Measurements from ENCODE around the gene GRAMD2B. TPM values are rescaled to one million over a fixed set of nuclear protein-coding genes. Genes with fewer than 3 reads are reported as not detected.
"Not testable (repeated sequence)": the region's sequence is repeated elsewhere in the genome, so short reads cannot be mapped to it uniquely, and the experiment has no call there.

The GRAMD2B gene
- total RNA-seq, 1 donor: 89.8 TPM

DNA sequence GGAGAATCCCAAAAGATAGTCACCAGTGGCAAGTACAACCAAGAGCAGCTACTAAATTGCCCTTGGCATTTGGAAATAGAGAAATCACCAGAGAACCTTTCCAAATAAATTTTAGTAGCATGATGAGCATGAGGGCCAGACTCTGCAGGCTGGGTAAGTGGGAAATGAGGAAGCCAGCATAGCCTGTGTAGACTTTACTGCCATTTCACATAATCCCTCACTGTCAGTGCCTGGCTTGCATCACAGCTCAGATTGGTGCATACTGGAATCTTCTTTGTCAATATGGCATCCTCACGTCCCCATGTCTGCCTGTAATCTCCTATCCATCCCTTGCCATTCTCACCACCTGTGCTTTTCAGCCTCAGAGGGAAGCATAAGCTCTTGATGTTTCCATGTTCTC is 14.5 kb downstream of the GRAMD2B start:
- no peak for DNase-seq (ENCODE audit: insufficient read length, low spot score, missing footprints)
- H3K4me1 ChIP-seq (ENCODE audit: insufficient read depth, low read length): peaks cover 31% of the 10 kb centered on the region
- peaks cover 84% of the 10 kb centered on the region for H3K79me2 ChIP-seq (ENCODE audit: insufficient read depth, low read length)
- no peak overlapping the region for H2AFZ ChIP-seq (ENCODE audit: low read length)
- peaks cover 45% of the 10 kb centered on the region for H3K36me3 ChIP-seq (ENCODE audit: insufficient read depth, low read length)
- no peaks in the 10 kb centered on the region for H3K27me3 ChIP-seq (ENCODE audit: insufficient read depth, low read length)
- no peak overlapping the region for H3K4me2 ChIP-seq (ENCODE audit: insufficient read depth, low read length)
- H4K20me1 ChIP-seq (ENCODE audit: insufficient read depth, low read length): no peaks in the 10 kb centered on the region
- no peak overlapping the region for H3K4me3 ChIP-seq (ENCODE audit: insufficient read depth, low read length)
- TF ChIP-seq, protein P1, sequence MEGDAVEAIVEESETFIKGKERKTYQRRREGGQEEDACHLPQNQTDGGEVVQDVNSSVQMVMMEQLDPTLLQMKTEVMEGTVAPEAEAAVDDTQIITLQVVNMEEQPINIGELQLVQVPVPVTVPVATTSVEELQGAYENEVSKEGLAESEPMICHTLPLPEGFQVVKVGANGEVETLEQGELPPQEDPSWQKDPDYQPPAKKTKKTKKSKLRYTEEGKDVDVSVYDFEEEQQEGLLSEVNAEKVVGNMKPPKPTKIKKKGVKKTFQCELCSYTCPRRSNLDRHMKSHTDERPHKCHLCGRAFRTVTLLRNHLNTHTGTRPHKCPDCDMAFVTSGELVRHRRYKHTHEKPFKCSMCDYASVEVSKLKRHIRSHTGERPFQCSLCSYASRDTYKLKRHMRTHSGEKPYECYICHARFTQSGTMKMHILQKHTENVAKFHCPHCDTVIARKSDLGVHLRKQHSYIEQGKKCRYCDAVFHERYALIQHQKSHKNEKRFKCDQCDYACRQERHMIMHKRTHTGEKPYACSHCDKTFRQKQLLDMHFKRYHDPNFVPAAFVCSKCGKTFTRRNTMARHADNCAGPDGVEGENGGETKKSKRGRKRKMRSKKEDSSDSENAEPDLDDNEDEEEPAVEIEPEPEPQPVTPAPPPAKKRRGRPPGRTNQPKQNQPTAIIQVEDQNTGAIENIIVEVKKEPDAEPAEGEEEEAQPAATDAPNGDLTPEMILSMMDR (IDR thresholded peaks at IDR 0.05; ENCODE audit: extremely low read depth, low read depth, low read length): no peak
- no peaks in the 10 kb centered on the region for H3K9me3 ChIP-seq (ENCODE audit: low read depth, low read length)
- no peak overlapping the region for H3K27ac ChIP-seq (ENCODE audit: low read depth, low read length)

DNA sequence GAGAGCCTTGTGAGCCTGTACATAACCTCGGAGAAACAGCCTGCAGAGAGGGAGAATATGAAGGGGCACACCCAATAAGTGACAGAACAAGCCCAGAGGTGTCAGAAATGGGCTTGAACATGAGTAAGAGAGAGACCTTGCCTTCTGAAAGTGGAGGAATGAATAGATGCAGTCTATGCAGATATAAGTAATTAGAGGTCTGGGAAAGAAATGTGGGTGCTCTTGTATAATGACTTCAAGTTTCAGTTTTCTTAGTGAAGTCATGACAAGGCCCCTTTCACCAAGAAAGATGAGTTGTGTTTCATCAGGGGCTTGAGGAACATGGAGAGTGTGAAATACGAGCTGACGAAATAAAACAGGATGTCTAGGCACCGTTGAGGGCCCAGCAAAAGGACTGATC is 15.1 kb downstream of the GRAMD2B start:
- peak overlapping the region; percentile 5 for H3K27ac ChIP-seq (ENCODE audit: low read depth, low read length)
- no peak for DNase-seq (ENCODE audit: insufficient read length, low spot score, missing footprints)
- H3K36me3 ChIP-seq (ENCODE audit: insufficient read depth, low read length): peaks cover 45% of the 10 kb centered on the region
- H2AFZ ChIP-seq (ENCODE audit: low read length): no peak overlapping the region
- H4K20me1 ChIP-seq (ENCODE audit: insufficient read depth, low read length): no peaks in the 10 kb centered on the region
- no peak overlapping the region for H3K4me2 ChIP-seq (ENCODE audit: insufficient read depth, low read length)
- H3K4me3 ChIP-seq (ENCODE audit: insufficient read depth, low read length): no peak overlapping the region
- H3K27me3 ChIP-seq (ENCODE audit: insufficient read depth, low read length): no peaks in the 10 kb centered on the region
- H3K79me2 ChIP-seq (ENCODE audit: insufficient read depth, low read length): peaks cover 85% of the 10 kb centered on the region
- no peaks in the 10 kb centered on the region for H3K9me3 ChIP-seq (ENCODE audit: low read depth, low read length)
- H3K4me1 ChIP-seq (ENCODE audit: insufficient read depth, low read length): peaks cover 26% of the 10 kb centered on the region
- TF ChIP-seq, protein P1 (IDR thresholded peaks at IDR 0.05; ENCODE audit: extremely low read depth, low read depth, low read length): no peak

DNA sequence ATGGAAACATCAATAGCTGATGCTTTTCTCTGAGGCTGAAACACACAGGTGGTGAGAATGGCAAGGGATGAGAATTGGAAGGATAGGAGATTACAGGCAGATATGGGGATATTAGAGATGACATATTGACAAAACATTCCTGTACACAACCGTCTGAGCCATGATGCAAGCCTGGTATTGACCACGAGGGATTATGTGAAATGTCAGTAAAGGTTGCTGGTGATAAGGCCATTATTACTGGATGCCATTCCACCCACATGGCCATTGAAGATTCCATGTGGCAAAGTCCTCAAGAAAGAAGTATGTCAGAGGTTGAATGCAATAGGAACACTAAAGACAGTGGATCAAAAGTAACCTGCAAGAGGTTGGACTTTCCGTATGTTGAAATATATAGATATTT is 15.7 kb downstream of the GRAMD2B start:
- no peak overlapping the region for H3K4me3 ChIP-seq (ENCODE audit: insufficient read depth, low read length)
- no peaks in the 10 kb centered on the region for H3K9me3 ChIP-seq (ENCODE audit: low read depth, low read length)
- peaks cover 20% of the 10 kb centered on the region for H3K4me1 ChIP-seq (ENCODE audit: insufficient read depth, low read length)
- no peaks in the 10 kb centered on the region for H3K27me3 ChIP-seq (ENCODE audit: insufficient read depth, low read length)
- no peak overlapping the region for H2AFZ ChIP-seq (ENCODE audit: low read length)
- TF ChIP-seq, protein P1 (IDR thresholded peaks at IDR 0.05; ENCODE audit: extremely low read depth, low read depth, low read length): no peak
- no peak for DNase-seq (ENCODE audit: insufficient read length, low spot score, missing footprints)
- H3K27ac ChIP-seq (ENCODE audit: low read depth, low read length): peak overlapping the region; percentile 5
- H3K4me2 ChIP-seq (ENCODE audit: insufficient read depth, low read length): no peak overlapping the region
- H4K20me1 ChIP-seq (ENCODE audit: insufficient read depth, low read length): no peaks in the 10 kb centered on the region
- H3K36me3 ChIP-seq (ENCODE audit: insufficient read depth, low read length): peaks cover 45% of the 10 kb centered on the region
- peaks cover 85% of the 10 kb centered on the region for H3K79me2 ChIP-seq (ENCODE audit: insufficient read depth, low read length)

DNA sequence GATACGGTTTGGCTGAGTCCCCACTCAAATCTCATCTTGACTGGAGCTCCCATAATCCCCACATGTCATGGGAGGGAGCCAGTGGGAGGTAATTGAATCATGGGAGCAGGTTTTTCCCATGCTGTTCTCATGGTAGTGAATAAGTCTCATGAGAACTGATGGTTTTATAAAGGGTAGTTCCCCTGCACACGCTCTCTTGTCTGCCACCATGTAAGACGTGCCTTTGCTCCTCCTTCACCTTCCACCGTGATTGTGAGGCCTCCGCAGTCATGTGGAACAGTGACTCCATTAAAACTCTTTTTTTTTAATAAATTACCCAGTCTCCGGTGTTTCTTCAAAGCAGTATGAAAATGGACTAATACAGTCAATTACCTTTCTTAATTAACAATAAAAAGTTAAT is 16.5 kb downstream of the GRAMD2B start:
- H3K27ac ChIP-seq (ENCODE audit: low read depth, low read length); H3K9me3 ChIP-seq (ENCODE audit: low read depth, low read length); H2AFZ ChIP-seq (ENCODE audit: low read length); H3K27me3 ChIP-seq (ENCODE audit: insufficient read depth, low read length); H4K20me1 ChIP-seq (ENCODE audit: insufficient read depth, low read length); H3K4me3 ChIP-seq (ENCODE audit: insufficient read depth, low read length); H3K4me2 ChIP-seq (ENCODE audit: insufficient read depth, low read length); DNase-seq (ENCODE audit: insufficient read length, low spot score, missing footprints): not testable (repeated sequence)
- Histone ChIP-seq H3K36me3 (ENCODE audit: insufficient read depth, low read length) (peaks cover 45% of the 10 kb centered on the region), H3K79me2 (ENCODE audit: insufficient read depth, low read length) (peaks cover 90% of the 10 kb centered on the region), H3K4me1 (ENCODE audit: insufficient read depth, low read length) (peaks cover 15% of the 10 kb centered on the region)

Data from osteoblast (primary cell).